SK-N-SH (cell line): ENCODE data around the gene BACE2. TPM values are rescaled to one million over a fixed set of nuclear protein-coding genes. Genes with fewer than 3 reads are reported as not detected.

Source experiments
- CTCF ChIA-PET: fragments of 300-600, 350-600 bp; formaldehyde crosslinking; extraction: SDS; loops from one replicate; lab custom pipeline; 2021; lab: Yijun Ruan, JAX
- POLR2A ChIA-PET: fragments of 350-600 bp; sonication (Branson Sonifier 250); formaldehyde crosslinking; extraction: SDS; loops from one replicate; lab custom pipeline; 2020; ENCODE audit warnings: antibody characterized with exemption, inconsistent platforms; lab: Yijun Ruan, JAX
- DNase-seq: peaks from one replicate; pipeline ENCODE4 v3.0.0; 2012
- H2AFZ ChIP-seq: fragments of 200-600 bp; sonication (generic); 2 replicates; pipeline ENCODE4 v1.8.1; 2016; ENCODE audit warnings: antibody characterized with exemption, mild to moderate bottlenecking, low read depth
- H3F3A ChIP-seq: fragments of 200-600 bp; sonication (generic); replicated peaks from 2 replicates; pipeline ENCODE3; 2016; ENCODE audit warnings: antibody characterized with exemption, mild to moderate bottlenecking; ENCODE audit not compliant: insufficient read depth
- H3K27ac ChIP-seq, 2 experiments: fragments of 200-500 bp in 1 of 2; fragments of 200-600 bp in 1 of 2; sonication (Bioruptor generic) in 1 of 2; sonication (generic), shearing (Covaris generic) in 1 of 2; 2 replicates each; pipeline versions ENCODE4 v1.5.1 to v1.6.1; 2014 to 2016; ENCODE audit warnings: low read depth in 2 of 2, inconsistent platforms in 1 of 2, low read length in 1 of 2, mild to moderate bottlenecking in 1 of 2, mixed read lengths in 1 of 2
- H3K27me3 ChIP-seq: fragments of 200-600 bp; sonication (generic), shearing (Covaris generic); 2 replicates; pipeline ENCODE4 v1.6.1; 2016; ENCODE audit warnings: mixed run types; ENCODE audit not compliant: insufficient read depth
- H3K36me3 ChIP-seq, 2 experiments: fragments of 200-500 bp in 1 of 2; fragments of 200-600 bp in 1 of 2; sonication (Bioruptor generic) in 1 of 2; sonication (generic) in 1 of 2; replicated peaks in 1 of 2; 2 replicates each; pipeline versions ENCODE3 to v1.5.1; 2014 to 2016; ENCODE audit warnings: low read length in 1 of 2, mild to moderate bottlenecking in 1 of 2; ENCODE audit not compliant: insufficient read depth in 2 of 2, control insufficient read depth in 1 of 2
- H3K4me1 ChIP-seq, 2 experiments: fragments of 200-500 bp in 1 of 2; fragments of 200-600 bp in 1 of 2; sonication (Bioruptor generic) in 1 of 2; sonication (generic), shearing (Covaris generic) in 1 of 2; 2 replicates each; pipeline versions ENCODE4 v1.5.1 to v1.6.1; 2014 to 2016; ENCODE audit warnings: low read depth in 1 of 2, low read length in 1 of 2, mixed run types in 1 of 2; ENCODE audit not compliant: insufficient read depth in 2 of 2, control insufficient read depth in 1 of 2
- H3K4me2 ChIP-seq: fragments of 200-600 bp; sonication (generic), shearing (Covaris generic); 2 replicates; pipeline ENCODE4 v1.6.1; 2017; ENCODE audit warnings: mixed run types
- H3K4me3 ChIP-seq, 2 experiments: fragments of 200-500 bp in 1 of 2; fragments of 200-600 bp in 1 of 2; sonication (Bioruptor generic) in 1 of 2; sonication (generic), shearing (Covaris generic) in 1 of 2; 2 replicates each; pipeline versions ENCODE4 v1.5.1 to v1.8.1; 2014 to 2016; ENCODE audit warnings: low read depth in 2 of 2, inconsistent platforms in 1 of 2, low read length in 1 of 2, mild to moderate bottlenecking in 1 of 2, mixed read lengths in 1 of 2, moderate library complexity in 1 of 2
- H3K79me2 ChIP-seq: fragments of 200-600 bp; sonication (generic); 2 replicates; pipeline ENCODE4 v1.8.1; 2017; ENCODE audit warnings: mild to moderate bottlenecking; ENCODE audit not compliant: insufficient read depth
- H3K9ac ChIP-seq: fragments of 200-600 bp; sonication (generic); 2 replicates; pipeline ENCODE4 v1.6.1; 2017; ENCODE audit warnings: mixed run types
- H3K9me2 ChIP-seq: fragments of 200-600 bp; sonication (generic); 2 replicates; pipeline ENCODE4 v1.6.1; 2017; ENCODE audit warnings: mixed run types
- H3K9me3 ChIP-seq: fragments of 200-600 bp; sonication (generic); 2 replicates; pipeline ENCODE4 v1.6.1; 2017; ENCODE audit warnings: mixed run types, mild to moderate bottlenecking, moderate library complexity
- H4K20me1 ChIP-seq: fragments of 200-600 bp; sonication (generic); 2 replicates; pipeline ENCODE4 v1.6.1; 2017; ENCODE audit warnings: mild to moderate bottlenecking, mixed run types; ENCODE audit not compliant: insufficient read depth
- CHD2 ChIP-seq: fragments of 150-350 bp; IDR thresholded peaks from 2 replicates; pipeline ENCODE4 v1.6.1; 2018; ENCODE audit warnings: low read length; ENCODE audit not compliant: partially characterized antibody
- EP300 ChIP-seq, 2 experiments: IDR thresholded peaks; 2 replicates each; pipeline versions ENCODE4 v1.4.0 to v1.6.1; 2012; ENCODE audit warnings: borderline replicate concordance in 1 of 2, low read depth in 1 of 2, low read length in 1 of 2
- FOXJ3 ChIP-seq: sonication (generic); formaldehyde crosslinking; IDR thresholded peaks from 2 replicates; pipeline ENCODE4 v1.5.1; 2020; ENCODE audit warnings: mild to moderate bottlenecking, missing genetic modification reagents
- FOXM1 ChIP-seq: IDR thresholded peaks from 2 replicates; pipeline ENCODE4 v1.4.0; 2012; ENCODE audit warnings: low read depth, mild to moderate bottlenecking
- GABPA ChIP-seq: IDR thresholded peaks from 2 replicates; pipeline ENCODE4 v1.4.0; 2012; ENCODE audit warnings: low read depth, mild to moderate bottlenecking
- GATA2 ChIP-seq: sonication (generic); formaldehyde crosslinking; IDR thresholded peaks from 2 replicates; pipeline ENCODE4 v1.5.0; 2020; ENCODE audit warnings: mild to moderate bottlenecking, missing genetic modification reagents
- JUND ChIP-seq: IDR thresholded peaks from 2 replicates; pipeline ENCODE4 v1.4.0; 2012
- MAX ChIP-seq: IDR thresholded peaks from 2 replicates; pipeline ENCODE4 v1.4.0; 2012; ENCODE audit warnings: low read depth
- MEF2A ChIP-seq: IDR thresholded peaks from 2 replicates; pipeline ENCODE4 v1.4.0; 2012; ENCODE audit warnings: low read depth, borderline replicate concordance
- NFIC ChIP-seq: IDR thresholded peaks from 2 replicates; pipeline ENCODE4 v1.4.0; 2012; ENCODE audit warnings: borderline replicate concordance
- NRF1 ChIP-seq: IDR thresholded peaks from 2 replicates; pipeline ENCODE4 v1.6.1; 2012; ENCODE audit warnings: low read depth, mild to moderate bottlenecking, low read length
- RAD21 ChIP-seq: IDR thresholded peaks from 2 replicates; pipeline ENCODE4 v1.6.1; 2012; ENCODE audit warnings: mild to moderate bottlenecking, low read length
- TCF12 ChIP-seq: IDR thresholded peaks from 2 replicates; pipeline ENCODE4 v1.4.0; 2012
- TEAD4 ChIP-seq: IDR thresholded peaks from 2 replicates; pipeline ENCODE4 v1.4.0; 2012; ENCODE audit warnings: mild to moderate bottlenecking, borderline replicate concordance; ENCODE audit not compliant: insufficient read depth
- YY1 ChIP-seq: IDR thresholded peaks from 2 replicates; pipeline ENCODE4 v1.4.0; 2012; ENCODE audit warnings: low read depth, mild to moderate bottlenecking
- WGBS: methylation state at CpG from one replicate; pipeline ENCODE4 v1.1.6; 2017; ENCODE audit warnings: low lambda C conversion rate; 5-methylcytosine and 5-hydroxymethylcytosine counted together
- polyA plus RNA-seq, 3 experiments: library from polyadenylated mRNA; depleted of rRNA; stranded (reverse); fragments of >200 nt; gene quantifications; 2 replicates each; pipeline ENCODE4 v1.2.3, GENCODE V29; 2012
- TF ChIP-seq, protein P1 (sequence below): fragments of 200-600 bp; sonication (generic); IDR thresholded peaks from 2 replicates; pipeline ENCODE4 v1.6.1; 2017; ENCODE audit warnings: antibody characterized with exemption, mild to moderate bottlenecking, moderate library complexity

BACE2 gene
- polyA plus RNA-seq, 1 of the 3 experiments (the other 2 are of a cell fraction): 23.4 TPM

- Histone ChIP-seq H3K4me2 (no peak overlapping the region), H3K27ac (no peak overlapping the region), H3F3A (no peaks in the 10 kb centered on the region), H3K27me3 (no peaks in the 10 kb centered on the region), H3K9me3 (no peaks in the 10 kb centered on the region), H3K9ac (no peak overlapping the region), H2AFZ (no peak overlapping the region), H3K4me1 (no peaks in the 10 kb centered on the region), H3K9me2 (no peaks in the 10 kb centered on the region), H3K36me3 (no peaks in the 10 kb centered on the region), H3K4me3 (no peak overlapping the region), H4K20me1 (no peaks in the 10 kb centered on the region), H3K79me2 (no peaks in the 10 kb centered on the region)
- TF ChIP-seq FOXJ3 (CRISPR knock-in tag) (no peak), NRF1 (no peak), NFIC (no peak)
- DNase-seq: no peak
- CTCF ChIA-PET: no interaction called here
- 32% methylated on average over 8 of the region's 8 CpGs for WGBS
- POLR2A ChIA-PET: no interaction called here
Measured at GRCh38 chr21:41211060-41211805, 43.3 kb downstream of the BACE2 start.

DNA sequence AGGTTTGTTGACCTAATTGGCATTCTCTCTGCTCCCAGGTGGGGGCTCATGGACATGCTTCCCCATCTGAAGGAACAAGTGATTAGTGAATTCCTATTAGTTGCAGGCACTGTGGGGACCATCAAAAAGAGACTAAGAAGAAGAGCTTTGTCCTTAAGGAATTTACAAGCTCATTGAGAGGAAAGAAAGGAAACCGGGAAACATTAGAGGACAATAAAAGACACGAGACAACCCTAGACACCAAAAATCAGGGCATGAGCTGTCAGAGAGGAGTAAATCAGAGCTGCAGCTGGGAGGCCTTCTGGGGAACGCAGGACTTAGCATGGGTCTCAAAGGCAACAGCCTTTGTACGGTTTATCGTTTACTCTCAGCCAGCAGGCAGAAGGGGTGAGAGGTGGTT lies 45.1 kb downstream of the BACE2 start:
- DNase-seq: no peak
- H2AFZ ChIP-seq: no peak overlapping the region
- H3F3A ChIP-seq: no peaks in the 10 kb centered on the region
- no peaks in the 10 kb centered on the region for H3K4me1 ChIP-seq
- no peak overlapping the region for H3K27ac ChIP-seq
- no peak overlapping the region for H3K4me2 ChIP-seq
- CTCF ChIA-PET: no interaction called here
- H3K79me2 ChIP-seq: no peaks in the 10 kb centered on the region
- H3K4me3 ChIP-seq: no peak overlapping the region
- no peaks in the 10 kb centered on the region for H3K9me2 ChIP-seq
- POLR2A ChIA-PET: no interaction called here
- no peak for TF ChIP-seq MEF2A
- TF ChIP-seq CHD2: no peak
- TF ChIP-seq TCF12: no peak
- no peak for TF ChIP-seq YY1
- TF ChIP-seq RAD21: no peak
- no peak for TF ChIP-seq GATA2
- TF ChIP-seq EP300 (IDR thresholded peaks at IDR 0.05; ENCODE audit: borderline replicate concordance in 1 of 2, low read depth in 1 of 2, low read length in 1 of 2): no peak
- no peak for TF ChIP-seq GABPA
- no peak for TF ChIP-seq MAX
- TF ChIP-seq JUND: no peak
- TF ChIP-seq TEAD4: no peak
- TF ChIP-seq FOXM1: no peak
- no peak for TF ChIP-seq FOXJ3 (CRISPR knock-in tag)
- no peak for TF ChIP-seq NRF1
- TF ChIP-seq, protein P1, sequence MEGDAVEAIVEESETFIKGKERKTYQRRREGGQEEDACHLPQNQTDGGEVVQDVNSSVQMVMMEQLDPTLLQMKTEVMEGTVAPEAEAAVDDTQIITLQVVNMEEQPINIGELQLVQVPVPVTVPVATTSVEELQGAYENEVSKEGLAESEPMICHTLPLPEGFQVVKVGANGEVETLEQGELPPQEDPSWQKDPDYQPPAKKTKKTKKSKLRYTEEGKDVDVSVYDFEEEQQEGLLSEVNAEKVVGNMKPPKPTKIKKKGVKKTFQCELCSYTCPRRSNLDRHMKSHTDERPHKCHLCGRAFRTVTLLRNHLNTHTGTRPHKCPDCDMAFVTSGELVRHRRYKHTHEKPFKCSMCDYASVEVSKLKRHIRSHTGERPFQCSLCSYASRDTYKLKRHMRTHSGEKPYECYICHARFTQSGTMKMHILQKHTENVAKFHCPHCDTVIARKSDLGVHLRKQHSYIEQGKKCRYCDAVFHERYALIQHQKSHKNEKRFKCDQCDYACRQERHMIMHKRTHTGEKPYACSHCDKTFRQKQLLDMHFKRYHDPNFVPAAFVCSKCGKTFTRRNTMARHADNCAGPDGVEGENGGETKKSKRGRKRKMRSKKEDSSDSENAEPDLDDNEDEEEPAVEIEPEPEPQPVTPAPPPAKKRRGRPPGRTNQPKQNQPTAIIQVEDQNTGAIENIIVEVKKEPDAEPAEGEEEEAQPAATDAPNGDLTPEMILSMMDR: no peak
- 70% methylated on average over 5 of the region's 5 CpGs for WGBS
- no peaks in the 10 kb centered on the region for H3K36me3 ChIP-seq
- H3K9ac ChIP-seq: no peak overlapping the region
- no peaks in the 10 kb centered on the region for H4K20me1 ChIP-seq
- H3K9me3 ChIP-seq: no peaks in the 10 kb centered on the region
- no peaks in the 10 kb centered on the region for H3K27me3 ChIP-seq
